Neutrophil (primary cell): ENCODE data around the gene TOB1.

ENCODE experiments used
- H3K27ac ChIP-seq: fragments of 200-600 bp; sonication (generic); 2 replicates; pipeline ENCODE4 v1.5.1; 2016; ENCODE audit warnings: mild to moderate bottlenecking, moderate library complexity
- H3K27me3 ChIP-seq: fragments of 200-600 bp; sonication (generic); 2 replicates; pipeline ENCODE4 v1.6.0; 2016; ENCODE audit warnings: mild to moderate bottlenecking
- H3K36me3 ChIP-seq: fragments of 200-600 bp; sonication (generic); 2 replicates; pipeline ENCODE4 v1.5.1; 2017
- H3K4me1 ChIP-seq, 2 experiments: fragments of 200-600 bp in 1 of 2; sonication (generic) in 1 of 2; 1 replicate in 1 of 2; 2 replicates in 1 of 2; pipeline versions ENCODE4 v1.5.1 to v1.6.1; 2013 to 2016; ENCODE audit warnings: low read depth in 1 of 2, low read length in 1 of 2, mild to moderate bottlenecking in 1 of 2, moderate library complexity in 1 of 2; ENCODE audit not compliant: control insufficient read depth in 1 of 2, insufficient read depth in 1 of 2
- H3K4me3 ChIP-seq, 2 experiments: fragments of 200-600 bp in 1 of 2; sonication (generic) in 1 of 2; 1 replicate in 1 of 2; 2 replicates in 1 of 2; pipeline ENCODE4 v1.5.1; 2013 to 2016; ENCODE audit warnings: low read depth in 1 of 2, low read length in 1 of 2, mild to moderate bottlenecking in 1 of 2, moderate library complexity in 1 of 2
- H3K9me3 ChIP-seq: fragments of 200-600 bp; sonication (generic); 2 replicates; pipeline ENCODE4 v1.5.1; 2016
- CTCF ChIP-seq: fragments of 200-600 bp; sonication (generic); IDR thresholded peaks from 2 replicates; pipeline ENCODE4 v1.5.1; 2016; ENCODE audit warnings: antibody characterized with exemption

The TOB1 gene

GRCh38 chr17:50868602-50869001 lies 2.4 kb upstream of the TOB1 start:
- TF ChIP-seq CTCF: no peak
- H3K27ac ChIP-seq: peak overlapping the region; percentile 92

GRCh38 chr17:50868140-50868438 lies 1.9 kb upstream of the TOB1 start:
- peak overlapping the region; percentile 92 for H3K27ac ChIP-seq

More at GRCh38 chr17:50868602-50869001, 2.4 kb upstream of the TOB1 start:
- H3K4me1 ChIP-seq: peaks cover 62 to 66% of the 10 kb centered on the region in 2 experiments
- H3K27me3 ChIP-seq: no peaks in the 10 kb centered on the region
- peaks cover 1% of the 10 kb centered on the region for H3K36me3 ChIP-seq
- H3K9me3 ChIP-seq: no peaks in the 10 kb centered on the region
- H3K4me3 ChIP-seq: no peak overlapping the region

GRCh38 chr17:50867363-50868139 lies 1.4 kb upstream of the TOB1 start:
- no peaks in the 10 kb centered on the region for H3K27me3 ChIP-seq
- peaks cover 12% of the 10 kb centered on the region for H3K36me3 ChIP-seq
- peak overlapping the region; percentile 92 for H3K27ac ChIP-seq
- H3K4me3 ChIP-seq: peak overlapping the region; percentile 82 to 83
- no peaks in the 10 kb centered on the region for H3K9me3 ChIP-seq
- peaks cover 64 to 67% of the 10 kb centered on the region in 2 experiments for H3K4me1 ChIP-seq
- TF ChIP-seq CTCF: peak; percentile 27

More at GRCh38 chr17:50868140-50868438, 1.9 kb upstream of the TOB1 start:
- Histone ChIP-seq H3K9me3 (no peaks in the 10 kb centered on the region), H3K36me3 (peaks cover 7% of the 10 kb centered on the region), H3K4me1 (peaks cover 64 to 68% of the 10 kb centered on the region in 2 experiments), H3K4me3 (peak overlapping the region; percentile 82 to 83), H3K27me3 (no peaks in the 10 kb centered on the region)
- no peak for TF ChIP-seq CTCF

- Histone ChIP-seq H3K9me3 (no peaks in the 10 kb centered on the region), H3K36me3 (peaks cover 18% of the 10 kb centered on the region), H3K27me3 (no peaks in the 10 kb centered on the region), H3K27ac (peak overlapping the region; percentile 92), H3K4me3 (peak overlapping the region; percentile 82 to 83), H3K4me1 (peaks cover 60 to 61% of the 10 kb centered on the region in 2 experiments)
- TF ChIP-seq CTCF: no peak
Observed at GRCh38 chr17:50866950-50867362, 802 bp upstream of the TOB1 start.

- H3K4me1 ChIP-seq: peaks cover 49 to 50% of the 10 kb centered on the region in 2 experiments
- peaks cover 29% of the 10 kb centered on the region for H3K36me3 ChIP-seq
- H3K27ac ChIP-seq: peak overlapping the region; percentile 92
- H3K27me3 ChIP-seq: no peaks in the 10 kb centered on the region
- peak overlapping the region; percentile 82 to 83 for H3K4me3 ChIP-seq
- TF ChIP-seq CTCF: no peak
- no peaks in the 10 kb centered on the region for H3K9me3 ChIP-seq
Observed at GRCh38 chr17:50865868-50866260, 290 bp downstream of the TOB1 start.
